ENCODE measurements around the gene DOCK10.

The DOCK10 gene

DNA sequence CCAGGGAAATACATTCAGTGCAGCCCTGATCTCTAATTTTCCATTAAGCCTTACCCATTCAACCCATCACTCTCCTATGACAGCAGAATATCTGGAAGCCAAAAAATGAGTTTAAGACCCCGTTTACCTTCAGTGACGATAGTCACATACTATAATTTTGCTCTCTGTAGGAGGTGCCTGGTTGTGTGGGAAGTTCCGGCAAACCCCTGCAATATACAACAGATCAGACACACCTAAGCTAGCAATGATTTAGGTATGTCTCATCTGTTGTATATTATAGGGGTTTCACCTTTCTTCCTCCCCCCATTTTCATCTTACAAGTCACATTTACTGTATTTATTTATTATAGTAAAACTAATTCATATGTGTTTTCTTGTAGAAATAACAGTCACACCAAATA, 101.7 kb downstream of the DOCK10 start:
- DNase-seq (ENCODE audit: low read depth), result no peak
- TF ChIP-seq, protein P1, sequence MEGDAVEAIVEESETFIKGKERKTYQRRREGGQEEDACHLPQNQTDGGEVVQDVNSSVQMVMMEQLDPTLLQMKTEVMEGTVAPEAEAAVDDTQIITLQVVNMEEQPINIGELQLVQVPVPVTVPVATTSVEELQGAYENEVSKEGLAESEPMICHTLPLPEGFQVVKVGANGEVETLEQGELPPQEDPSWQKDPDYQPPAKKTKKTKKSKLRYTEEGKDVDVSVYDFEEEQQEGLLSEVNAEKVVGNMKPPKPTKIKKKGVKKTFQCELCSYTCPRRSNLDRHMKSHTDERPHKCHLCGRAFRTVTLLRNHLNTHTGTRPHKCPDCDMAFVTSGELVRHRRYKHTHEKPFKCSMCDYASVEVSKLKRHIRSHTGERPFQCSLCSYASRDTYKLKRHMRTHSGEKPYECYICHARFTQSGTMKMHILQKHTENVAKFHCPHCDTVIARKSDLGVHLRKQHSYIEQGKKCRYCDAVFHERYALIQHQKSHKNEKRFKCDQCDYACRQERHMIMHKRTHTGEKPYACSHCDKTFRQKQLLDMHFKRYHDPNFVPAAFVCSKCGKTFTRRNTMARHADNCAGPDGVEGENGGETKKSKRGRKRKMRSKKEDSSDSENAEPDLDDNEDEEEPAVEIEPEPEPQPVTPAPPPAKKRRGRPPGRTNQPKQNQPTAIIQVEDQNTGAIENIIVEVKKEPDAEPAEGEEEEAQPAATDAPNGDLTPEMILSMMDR (IDR thresholded peaks at IDR 0.05; ENCODE audit: control insufficient read depth, insufficient read depth, low read depth, low read length, missing control alignments), result no peak
- no peak overlapping the region for H3K4me3 ChIP-seq (ENCODE audit: control insufficient read depth, low read depth, low read length)

DNA sequence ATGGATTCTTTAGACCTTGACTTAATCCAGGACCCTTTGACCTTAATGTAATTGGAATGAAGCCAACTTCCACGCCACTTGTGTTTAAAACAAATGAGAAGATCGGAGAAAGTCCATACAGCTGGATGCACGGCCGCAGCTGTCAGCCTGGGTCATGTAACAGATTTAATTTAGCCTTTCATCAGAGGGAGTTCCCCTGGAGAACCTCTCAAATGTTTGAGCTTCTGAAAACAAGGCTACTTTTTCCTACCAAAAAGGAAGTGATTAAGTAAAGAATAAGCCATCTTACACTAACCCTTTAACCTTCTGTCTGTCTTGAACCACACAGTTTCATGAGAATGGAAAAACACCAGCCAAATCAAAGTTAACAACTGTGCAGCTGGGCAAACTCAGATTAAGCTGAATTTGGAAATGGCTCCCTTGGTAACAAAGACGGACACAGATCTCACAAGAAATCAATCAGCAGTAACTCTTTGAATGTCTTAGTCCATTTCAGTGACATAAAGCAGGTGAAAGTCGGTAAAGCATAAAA, 103.6 kb downstream of the DOCK10 start:
- TF ChIP-seq, protein P1 (IDR thresholded peaks at IDR 0.05; ENCODE audit: control insufficient read depth, insufficient read depth, low read depth, low read length, missing control alignments), result no peak
- DNase-seq (ENCODE audit: low read depth), result no peak
- no peak overlapping the region for H3K4me3 ChIP-seq (ENCODE audit: control insufficient read depth, low read depth, low read length)

DNA sequence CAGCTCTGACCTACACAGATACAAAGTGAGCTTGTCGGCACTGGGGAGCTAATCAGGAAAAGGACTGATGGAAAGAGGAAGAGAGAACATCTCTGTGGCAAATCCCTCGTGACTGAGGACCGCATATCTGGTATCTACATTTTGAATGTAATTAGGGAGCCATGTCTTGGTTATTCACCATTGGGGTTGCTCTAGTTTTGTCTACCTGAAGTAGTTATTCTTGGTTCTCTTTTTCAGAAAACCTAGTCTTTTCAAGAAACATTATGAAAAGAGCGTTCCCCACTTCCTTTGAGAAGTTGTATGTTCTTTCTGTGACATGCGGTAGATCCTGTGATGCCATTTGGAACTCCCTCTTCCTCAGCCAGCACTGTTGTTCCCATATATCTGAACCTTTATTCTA, 104.4 kb downstream of the DOCK10 start:
- TF ChIP-seq, protein P1 (IDR thresholded peaks at IDR 0.05; ENCODE audit: control insufficient read depth, insufficient read depth, low read depth, low read length, missing control alignments), result no peak
- DNase-seq (ENCODE audit: low read depth), result no peak
- no peak overlapping the region for H3K4me3 ChIP-seq (ENCODE audit: control insufficient read depth, low read depth, low read length)

DNA sequence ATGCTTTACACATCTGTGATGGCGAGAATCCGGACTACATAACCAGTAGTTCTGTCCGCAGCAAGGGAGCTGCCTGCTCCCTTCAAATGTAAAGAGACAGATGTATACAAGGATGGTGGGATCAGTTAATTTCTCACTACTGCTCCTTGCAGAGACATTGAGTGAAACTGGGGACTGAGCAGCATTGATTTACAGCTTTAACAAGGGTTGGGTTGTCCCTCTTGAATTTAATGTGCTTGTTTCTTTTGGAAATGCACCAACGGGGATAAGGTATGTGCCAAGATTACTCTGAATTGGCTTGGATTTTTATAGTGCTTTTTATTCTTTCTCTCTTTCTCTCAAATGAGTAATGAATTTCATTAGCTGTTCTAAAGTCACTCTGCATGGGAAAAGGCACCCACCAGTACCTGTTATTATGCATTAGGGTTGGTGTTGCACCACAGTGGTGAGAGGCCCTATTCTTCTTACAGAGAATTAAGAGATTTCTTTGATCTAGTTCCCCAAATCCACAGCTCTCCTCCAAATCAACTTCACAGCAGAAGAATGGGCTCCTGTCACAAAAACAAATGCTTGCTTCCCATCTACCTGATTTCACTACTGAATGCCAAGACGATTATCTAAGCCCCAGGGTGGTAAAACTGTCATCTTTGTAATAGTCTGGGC, 107.6 kb downstream of the DOCK10 start:
- peak; percentile 41 for DNase-seq (ENCODE audit: low read depth)
- TF ChIP-seq, protein P1 (IDR thresholded peaks at IDR 0.05; ENCODE audit: control insufficient read depth, insufficient read depth, low read depth, low read length, missing control alignments), result no peak

DNA sequence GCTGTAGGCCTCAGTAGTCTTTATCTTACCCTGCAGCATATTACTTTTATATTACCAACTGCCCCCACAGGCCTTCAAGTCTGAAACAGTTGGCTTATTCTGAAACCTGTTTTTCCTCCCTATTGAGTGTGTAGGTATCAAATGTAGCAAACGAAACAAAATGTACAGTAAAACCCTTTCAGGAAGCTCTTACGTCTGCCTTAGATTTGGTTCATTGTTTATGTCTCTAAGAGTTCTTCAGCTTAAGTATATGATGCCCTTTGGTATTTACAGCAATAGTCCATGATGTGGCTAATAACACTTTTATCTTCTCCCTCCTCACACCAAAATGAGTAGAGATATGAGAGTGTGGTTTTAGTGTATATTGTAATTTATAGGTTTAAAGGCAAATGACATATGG, 108.8 kb downstream of the DOCK10 start:
- TF ChIP-seq, protein P1 (IDR thresholded peaks at IDR 0.05; ENCODE audit: control insufficient read depth, insufficient read depth, low read depth, low read length, missing control alignments), result no peak

More for the DNA sequence above, 107.6 kb downstream of the DOCK10 start:
- no peak overlapping the region for H3K4me3 ChIP-seq (ENCODE audit: control insufficient read depth, low read depth, low read length)

DNA sequence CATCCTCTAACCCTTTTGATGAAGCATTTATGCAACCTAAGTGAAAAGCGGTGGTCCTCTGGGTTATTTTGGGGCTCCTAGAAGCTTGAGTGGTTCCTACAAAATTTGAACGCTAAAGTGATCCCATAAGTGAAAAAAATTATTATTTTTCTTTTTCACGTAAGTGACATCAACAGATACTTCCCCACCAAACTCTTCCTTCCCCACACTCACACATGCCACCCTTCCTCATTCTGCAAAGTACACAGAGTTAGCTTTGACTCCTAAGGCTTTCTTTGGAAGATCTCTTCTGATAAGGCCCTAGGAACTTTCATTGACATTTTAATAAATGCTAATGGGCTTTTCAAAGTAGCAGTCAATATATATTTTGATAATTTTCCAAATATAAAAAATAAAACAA, 109.7 kb downstream of the DOCK10 start:
- TF ChIP-seq, protein P1 (IDR thresholded peaks at IDR 0.05; ENCODE audit: control insufficient read depth, insufficient read depth, low read depth, low read length, missing control alignments), result no peak
- H3K4me3 ChIP-seq (ENCODE audit: control insufficient read depth, low read depth, low read length), result no peak overlapping the region
- DNase-seq (ENCODE audit: low read depth), result no peak

More for the DNA sequence above, 108.8 kb downstream of the DOCK10 start:
- H3K4me3 ChIP-seq (ENCODE audit: control insufficient read depth, low read depth, low read length), result no peak overlapping the region
- DNase-seq (ENCODE audit: low read depth), result no peak
